K562 (cell line): ENCODE results near the gene TIMM44. TPM values are rescaled to one million over a fixed set of nuclear protein-coding genes. Genes with fewer than 3 reads are reported as not detected.
A peak's percentile ranks its signal among the peaks of the same experiment; 100 is the strongest.

ENCODE experiments used
- CBX8 ChIP-seq: fragments of 200-600 bp; sonication (generic); IDR thresholded peaks from 2 replicates; pipeline ENCODE4 v1.6.1; 2012; ENCODE audit warnings: borderline replicate concordance, mixed run types, low read depth, mild to moderate bottlenecking, moderate library complexity, mixed read lengths, low read length, control low read depth, inconsistent platforms; ENCODE audit not compliant: poor library complexity, severe bottlenecking; ENCODE audit errors: extremely low read depth
- CHD2 ChIP-seq: IDR thresholded peaks from 2 replicates; pipeline ENCODE4 v1.6.1; 2011; ENCODE audit warnings: low read depth, low read length
- CTCFL ChIP-seq: IDR thresholded peaks from 2 replicates; pipeline ENCODE4 v1.6.1; 2011; ENCODE audit warnings: borderline replicate concordance, low read depth, mild to moderate bottlenecking, moderate library complexity, low read length; ENCODE audit not compliant: insufficient read depth, poor library complexity, severe bottlenecking
- DEAF1 ChIP-seq: fragments of 450-650 bp; formaldehyde crosslinking; IDR thresholded peaks from 2 replicates; pipeline ENCODE4 v1.4.0; 2020; ENCODE audit warnings: mild to moderate bottlenecking, moderate library complexity
- POLR2G ChIP-seq: fragments of 200-400 bp; formaldehyde crosslinking; IDR thresholded peaks from 2 replicates; pipeline ENCODE4 v1.6.1; 2017; ENCODE audit warnings: low read depth, mild to moderate bottlenecking, antibody characterized with exemption, low read length, moderate library complexity
- POLR2H ChIP-seq: IDR thresholded peaks from 2 replicates; pipeline ENCODE4 v1.6.1; 2016; ENCODE audit warnings: missing genetic modification characterization, low read depth, mild to moderate bottlenecking, control low read depth, missing compliant biosample characterization, moderate library complexity
- RBM14 ChIP-seq: fragments of 200-400 bp; formaldehyde crosslinking; IDR thresholded peaks from 2 replicates; pipeline ENCODE4 v1.6.1; 2018; ENCODE audit warnings: low read depth, mild to moderate bottlenecking, low read length, moderate library complexity, borderline replicate concordance; ENCODE audit not compliant: insufficient read depth
- RCOR1 ChIP-seq, 2 experiments: IDR thresholded peaks; 2 replicates each; pipeline ENCODE4 v1.6.1; 2012; ENCODE audit warnings: low read depth in 2 of 2, low read length in 2 of 2, borderline replicate concordance in 1 of 2, improper control_type of control experiment in 1 of 2
- RERE ChIP-seq: sonication (generic); formaldehyde crosslinking; IDR thresholded peaks from 2 replicates; pipeline ENCODE4 v1.8.0; 2023; ENCODE audit warnings: missing genetic modification reagents, mild to moderate bottlenecking, borderline replicate concordance
- SMC3 ChIP-seq: conservative IDR thresholded peaks from 2 replicates; pipeline ENCODE4 v1.6.1; 2011; ENCODE audit warnings: low read depth, low read length, improper control_type of control experiment; ENCODE audit not compliant: insufficient read depth
- TAF1 ChIP-seq: IDR thresholded peaks from 2 replicates; pipeline ENCODE4 v1.6.1; 2011; ENCODE audit warnings: mild to moderate bottlenecking, low read length, moderate library complexity; ENCODE audit not compliant: insufficient read depth, control insufficient read depth, severe bottlenecking; ENCODE audit errors: extremely low read depth
- TARDBP ChIP-seq: fragments of 450-650 bp; IDR thresholded peaks from 2 replicates; pipeline ENCODE4 v1.6.1; 2016
- XRCC4 ChIP-seq: IDR thresholded peaks from one replicate; pipeline ENCODE4 v1.6.1; 2011; ENCODE audit not compliant: insufficient read depth, insufficient read length; ENCODE audit errors: extremely low read depth
- ZNF398 ChIP-seq: fragments of 250-450 bp; sonication (Bioruptor Pico); IDR thresholded peaks from 2 replicates; pipeline ENCODE4 v1.8.0; 2021; ENCODE audit warnings: moderate library complexity, mild to moderate bottlenecking, inconsistent platforms
- polyA plus RNA-seq, 8 experiments: library from polyadenylated mRNA; depleted of rRNA in 4 of 8; stranded (reverse) in 5 of 8; unstranded in 3 of 8; fragments of >200 nt; fragmentation: Nextera tagmentation in 2 of 8; fragmentation: Illumina TruSeq in 1 of 8; extraction: Ambion mirVana in 2 of 8; extraction: Trizol in 1 of 8; gene quantifications; 2 replicates each; pipeline versions ENCODE4 v1.2.1 to v1.2.3, GENCODE V29; 2011 to 2014; ENCODE audit warnings: inconsistent platforms in 1 of 8, missing spikeins in 1 of 8
- total RNA-seq, 7 experiments: library from RNA; depleted of rRNA in 6 of 7; stranded (reverse); fragments of >200 nt in 6 of 7; fragmentation: Illumina TruSeq in 2 of 7; extraction: Trizol in 2 of 7; gene quantifications; 2 replicates each; pipeline versions ENCODE4 v1.2.1 to v1.2.3, GENCODE V29; 2011 to 2021; ENCODE audit warnings: low replicate concordance in 1 of 7

The TIMM44 gene
- total and polyA plus RNA-seq, 9 of the 15 experiments (the other 6 are each of a cell fraction or from before 2014, with no cell fraction given), result 10.3 to 231 (median 89.3) TPM

GRCh38 chr19:7970716-7971448 lies 27.4 kb upstream of the TIMM44 start (continued):
- TF ChIP-seq ZNF398, result no peak
- TF ChIP-seq XRCC4, result no peak
- TF ChIP-seq POLR2H (tag), result no peak
- TF ChIP-seq DEAF1 (CRISPR knock-in tag), result no peak
- TF ChIP-seq SMC3, result peak; percentile 74
- TF ChIP-seq RERE (CRISPR knock-in tag), result no peak
- peak; percentile 31 for TF ChIP-seq CTCFL
- TF ChIP-seq RCOR1 (IDR thresholded peaks at IDR 0.05; ENCODE audit: borderline replicate concordance in 1 of 2, low read depth in 2 of 2, low read length in 2 of 2), result 0 out of 4 replicates have a peak, but pooled peaks of 1 of the 2 experiments have one; percentile 15
- peak; percentile 5; the same call in 1 of the 2 replicates for TF ChIP-seq POLR2G
- no peak for TF ChIP-seq TARDBP
- no peak for TF ChIP-seq TAF1
- no peak for TF ChIP-seq CBX8
- TF ChIP-seq CHD2, result no peak
- TF ChIP-seq RBM14, result no peak
